Body of pancreas (tissue), 4 donors: Measurements from ENCODE around the gene ATF7.

ENCODE experiments used
- CTCF ChIP-seq, 7 experiments: fragments of 450-650 bp in 4 of 7; fragments of 200-600 bp in 3 of 7; sonication (generic) in 3 of 7; IDR thresholded peaks; one replicate each; pipeline ENCODE4 v1.5.1; 2016 to 2019; ENCODE audit warnings: antibody characterized with exemption in 7 of 7
- POLR2A ChIP-seq, 3 donors: fragments of 450-650 bp; IDR thresholded peaks; one replicate each; pipeline ENCODE4 v1.6.1; 2016; ENCODE audit warnings: antibody characterized with exemption in 3 of 3, mild to moderate bottlenecking in 2 of 3

DNA sequence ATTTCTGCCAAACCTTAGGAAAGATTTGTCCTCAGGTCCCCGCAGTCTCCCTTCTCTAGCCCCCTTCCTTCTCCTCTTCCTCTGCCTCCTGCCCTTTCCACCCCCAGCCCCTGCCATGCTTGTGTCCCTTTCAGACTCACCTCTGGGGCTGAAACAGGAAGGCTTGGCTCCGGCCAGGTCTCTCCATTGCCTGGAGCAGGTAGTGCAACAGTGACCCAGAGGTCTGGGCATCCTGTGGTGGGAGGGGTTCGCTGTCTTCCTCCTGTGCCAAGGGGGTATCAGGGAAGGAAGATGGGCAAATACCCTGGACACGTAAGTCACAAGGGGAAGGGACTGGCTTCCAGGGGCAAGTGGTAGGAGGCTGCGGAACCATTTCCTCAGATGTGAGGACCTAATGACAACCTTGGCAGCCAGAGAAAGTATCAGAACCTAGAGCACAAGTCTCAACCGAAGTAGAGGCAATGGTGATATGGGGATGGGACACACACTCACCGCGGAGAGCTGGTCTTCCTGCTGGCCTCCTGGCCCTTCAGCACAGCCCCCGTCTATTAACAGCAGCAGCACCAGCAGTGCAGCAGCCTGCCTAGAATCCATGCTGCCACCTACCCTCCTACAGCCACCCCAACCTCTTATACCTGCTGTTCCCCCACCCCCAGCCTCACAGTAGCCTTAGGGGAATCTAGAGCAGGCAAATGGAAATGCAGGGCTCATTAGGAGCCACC lies 119.1 kb downstream of the ATF7 start, which contains the start of gene NPFF:
- no peak for TF ChIP-seq CTCF (IDR thresholded peaks at IDR 0.05)
- TF ChIP-seq POLR2A (IDR thresholded peaks at IDR 0.05): no peak
